HG02885 (cell line): ENCODE measurements around the gene UBA1.

Experiments
- ATAC-seq: cut with Tn5 transposase; IDR thresholded peaks from one replicate; pipeline ENCODE4 v1.9.1; 2021; ENCODE audit warnings: mild to moderate bottlenecking; ENCODE audit not compliant: unreplicated experiment, poor library complexity

UBA1 gene

DNA sequence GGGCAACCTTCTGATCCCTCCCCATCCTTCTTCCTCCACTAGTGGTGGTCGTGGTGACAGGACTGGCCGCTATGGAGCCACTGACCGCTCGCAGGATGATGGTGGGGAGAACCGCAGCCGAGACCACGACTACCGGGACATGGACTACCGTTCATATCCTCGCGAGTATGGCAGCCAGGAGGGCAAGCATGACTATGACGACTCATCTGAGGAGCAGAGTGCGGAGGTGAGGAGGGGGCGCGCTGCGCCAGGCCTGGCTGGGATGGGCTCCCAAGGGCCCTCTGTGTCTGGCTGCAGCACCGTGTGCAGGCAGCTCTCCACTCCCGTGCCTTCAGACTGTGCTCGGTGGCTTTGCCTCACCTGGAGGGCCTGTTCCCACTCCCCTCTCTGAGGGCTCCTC, 24.4 kb upstream of the UBA1 start:
- ATAC-seq = no peak

GRCh38 chrX:47169726-47170515, 23.7 kb upstream of the UBA1 start:
- no peak for ATAC-seq

GRCh38 chrX:47170861-47171692, 22.6 kb upstream of the UBA1 start:
- no peak for ATAC-seq

DNA sequence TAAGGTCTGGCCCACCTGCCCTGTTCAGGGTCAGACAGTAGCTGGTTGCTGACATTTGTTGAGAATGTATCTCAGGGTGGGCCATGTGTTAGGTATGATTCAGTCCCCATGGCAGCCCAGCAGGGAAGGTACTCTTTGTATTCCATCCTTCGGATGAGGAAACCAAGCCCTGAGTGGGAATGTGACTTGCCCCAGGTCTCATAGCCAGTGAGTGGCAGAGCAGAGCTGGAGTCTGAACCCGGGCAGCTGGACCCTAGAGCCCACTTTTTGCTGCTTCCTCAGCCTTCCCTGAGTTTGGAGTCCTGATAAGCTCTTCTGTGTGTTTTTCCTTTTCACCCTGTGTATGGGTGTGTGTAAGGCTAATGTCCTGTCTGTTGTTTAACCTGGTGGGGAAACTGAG, 21.6 kb upstream of the UBA1 start:
- ATAC-seq = no peak

DNA sequence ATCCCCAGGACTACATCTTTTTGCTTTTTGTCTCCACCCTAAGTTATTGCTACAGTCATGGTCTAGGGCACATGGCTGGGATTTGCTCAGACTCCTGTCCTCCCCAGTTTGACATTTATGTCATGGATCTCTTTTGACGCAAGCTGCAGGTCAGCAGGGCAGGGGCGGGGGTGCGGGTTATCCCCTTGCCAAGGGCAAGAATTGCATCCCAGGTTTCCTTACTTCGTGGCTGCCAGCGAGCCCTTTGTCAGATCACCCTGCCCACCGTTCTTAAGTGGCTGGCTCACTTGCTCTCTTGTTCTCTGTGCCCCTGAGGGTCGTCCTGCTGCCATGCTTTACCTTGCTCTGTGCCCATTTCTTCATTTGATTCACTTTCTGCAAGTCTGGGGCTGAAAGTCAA, 21.1 kb upstream of the UBA1 start:
- ATAC-seq = no peak

DNA sequence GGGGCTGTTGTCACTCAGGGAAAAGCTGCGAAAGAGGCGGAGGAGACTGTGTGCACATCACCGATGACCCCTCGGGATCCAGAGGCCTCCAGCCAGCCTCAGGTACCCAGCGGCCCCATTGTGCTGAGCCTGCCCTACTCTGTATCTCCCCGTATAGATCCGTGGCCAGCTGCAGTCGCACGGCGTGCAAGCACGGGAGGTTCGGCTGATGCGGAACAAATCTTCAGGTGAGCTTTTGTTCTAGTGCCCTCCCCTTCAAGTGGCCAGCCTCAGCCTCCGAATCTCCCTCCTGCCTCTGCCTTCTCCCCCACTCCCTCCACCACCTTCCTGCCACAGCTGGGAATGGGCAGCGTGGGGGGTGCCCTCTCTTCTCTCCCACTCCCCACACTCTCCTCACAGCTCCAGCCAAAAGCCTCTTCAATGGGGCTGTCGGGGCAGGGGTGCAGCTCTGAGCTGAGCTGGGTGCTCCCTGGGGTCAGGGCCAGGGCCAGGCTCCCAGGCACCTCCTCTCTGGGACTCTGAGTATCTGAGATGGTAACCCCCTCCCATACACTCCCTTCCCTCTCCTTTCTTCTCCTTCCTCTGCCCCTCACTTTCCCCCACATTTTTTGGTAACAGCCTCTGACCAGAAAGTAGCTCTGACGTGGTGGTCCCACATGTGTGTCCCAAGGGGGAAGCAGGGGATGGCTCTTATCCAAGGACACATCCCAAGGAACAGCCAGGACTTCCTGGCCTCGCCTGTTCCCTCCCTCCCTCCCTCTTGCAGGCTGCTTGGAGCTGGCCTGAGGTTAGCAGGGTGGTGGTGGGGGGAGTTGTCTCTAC, 20.4 kb upstream of the UBA1 start:
- no peak for ATAC-seq

- ATAC-seq = no peak
These were observed 19.3 kb upstream of the UBA1 start for GRCh38 chrX:47174376-47174775.

DNA sequence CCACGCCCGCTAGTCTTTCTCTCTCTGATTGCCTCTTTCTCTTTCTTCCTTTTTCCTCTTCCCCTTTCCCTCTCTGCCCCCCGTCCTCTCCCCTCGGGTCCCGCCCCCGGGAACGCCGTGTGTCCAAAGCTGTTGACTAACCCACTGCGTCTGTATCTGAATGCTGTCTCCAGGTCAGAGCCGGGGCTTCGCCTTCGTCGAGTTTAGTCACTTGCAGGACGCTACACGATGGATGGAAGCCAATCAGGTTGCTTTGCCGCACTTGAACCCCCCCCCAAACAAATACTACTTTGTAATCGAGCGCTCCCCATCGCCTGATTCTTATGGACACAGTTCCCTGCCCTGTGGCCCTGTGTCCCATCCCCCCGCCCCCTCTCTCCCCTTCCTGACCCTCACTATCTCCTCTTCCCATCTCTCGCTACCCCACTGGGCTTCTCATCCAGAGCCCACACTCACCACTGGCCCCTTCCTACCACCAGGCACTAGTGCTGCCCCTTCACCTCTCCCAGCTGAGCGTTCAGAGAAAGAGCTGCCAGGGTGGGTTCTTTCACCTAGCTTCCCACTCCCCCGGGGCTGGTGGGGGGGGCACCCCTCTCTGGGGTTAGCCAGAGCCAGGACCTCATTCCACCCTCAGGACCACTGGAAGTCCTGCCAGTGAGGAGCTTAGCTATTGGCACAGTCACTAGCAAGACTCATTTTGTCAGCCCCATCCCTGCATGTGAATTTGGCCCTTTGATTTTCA, 18.6 kb upstream of the UBA1 start:
- ATAC-seq = no peak

- no peak for ATAC-seq
These were observed 18.0 kb upstream of the UBA1 start for GRCh38 chrX:47175588-47175980.

DNA sequence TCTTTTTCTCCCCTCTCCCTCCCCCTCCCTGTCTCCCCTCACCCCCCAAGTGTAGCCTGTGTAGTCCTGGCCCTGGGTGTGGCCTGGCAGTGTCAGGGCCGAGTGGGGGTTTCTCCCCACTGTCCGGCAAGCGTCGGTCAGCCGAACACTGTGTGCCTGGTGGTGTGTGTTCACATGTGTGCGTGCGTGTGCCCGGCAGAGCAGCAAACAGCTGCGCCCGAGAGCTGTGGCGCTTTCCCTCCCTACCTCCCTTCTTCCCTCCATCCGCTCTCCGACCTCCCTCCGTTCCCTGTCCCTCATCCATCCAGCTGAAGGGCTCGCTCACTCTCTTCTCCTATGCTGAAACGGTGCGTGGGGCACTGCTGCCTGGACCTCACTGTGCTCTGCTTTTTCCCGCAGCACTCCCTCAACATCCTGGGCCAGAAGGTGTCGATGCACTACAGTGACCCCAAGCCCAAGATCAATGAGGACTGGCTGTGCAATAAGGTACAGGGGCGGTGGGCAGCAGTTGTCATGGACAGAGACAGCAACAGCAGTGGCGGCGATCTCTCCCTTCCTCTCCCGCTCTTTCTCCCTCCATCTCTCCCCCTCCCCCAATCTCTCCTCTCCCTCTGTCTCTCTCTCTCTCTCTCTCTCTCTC, 17.4 kb upstream of the UBA1 start:
- no peak for ATAC-seq

DNA sequence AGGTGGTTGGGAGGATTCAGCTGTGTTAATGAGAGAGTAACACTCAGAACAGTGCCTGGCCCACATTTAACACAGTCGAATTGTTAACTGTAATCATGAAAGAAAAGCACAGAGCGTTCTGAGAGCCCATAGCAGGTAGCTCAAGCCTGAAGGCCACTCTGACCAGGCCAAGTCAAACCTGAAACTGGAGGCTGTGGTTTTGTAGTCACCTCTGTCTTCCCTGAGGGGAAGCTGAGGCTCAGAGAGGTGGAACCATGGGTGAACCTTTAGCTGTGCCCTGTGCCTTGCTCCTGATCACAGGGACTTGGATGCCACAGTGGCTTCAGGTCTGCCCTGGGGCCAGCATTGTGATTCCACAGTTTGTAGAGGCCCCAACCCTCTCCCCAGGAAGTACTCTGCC, 16.6 kb upstream of the UBA1 start:
- ATAC-seq = no peak

DNA sequence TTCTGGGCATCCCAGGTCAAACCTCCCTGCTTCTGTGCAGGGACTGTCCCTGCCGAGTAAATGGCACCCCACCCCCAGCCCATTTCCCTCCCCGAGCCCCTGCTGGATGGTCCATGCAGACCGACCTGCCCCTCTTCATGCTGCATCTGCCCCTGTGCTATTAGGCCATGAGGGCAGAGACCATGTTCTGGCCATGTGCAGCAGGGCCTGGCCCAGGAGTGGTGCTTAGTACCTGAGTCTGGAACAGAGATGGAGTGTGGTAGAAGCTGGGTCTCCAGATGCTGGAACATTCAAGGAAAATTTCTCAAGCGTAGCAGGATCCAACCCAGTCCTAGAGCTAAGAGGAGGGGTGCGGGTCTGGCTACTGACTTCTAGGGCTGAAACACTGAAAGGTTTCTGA, 15.3 kb upstream of the UBA1 start:
- ATAC-seq = no peak

DNA sequence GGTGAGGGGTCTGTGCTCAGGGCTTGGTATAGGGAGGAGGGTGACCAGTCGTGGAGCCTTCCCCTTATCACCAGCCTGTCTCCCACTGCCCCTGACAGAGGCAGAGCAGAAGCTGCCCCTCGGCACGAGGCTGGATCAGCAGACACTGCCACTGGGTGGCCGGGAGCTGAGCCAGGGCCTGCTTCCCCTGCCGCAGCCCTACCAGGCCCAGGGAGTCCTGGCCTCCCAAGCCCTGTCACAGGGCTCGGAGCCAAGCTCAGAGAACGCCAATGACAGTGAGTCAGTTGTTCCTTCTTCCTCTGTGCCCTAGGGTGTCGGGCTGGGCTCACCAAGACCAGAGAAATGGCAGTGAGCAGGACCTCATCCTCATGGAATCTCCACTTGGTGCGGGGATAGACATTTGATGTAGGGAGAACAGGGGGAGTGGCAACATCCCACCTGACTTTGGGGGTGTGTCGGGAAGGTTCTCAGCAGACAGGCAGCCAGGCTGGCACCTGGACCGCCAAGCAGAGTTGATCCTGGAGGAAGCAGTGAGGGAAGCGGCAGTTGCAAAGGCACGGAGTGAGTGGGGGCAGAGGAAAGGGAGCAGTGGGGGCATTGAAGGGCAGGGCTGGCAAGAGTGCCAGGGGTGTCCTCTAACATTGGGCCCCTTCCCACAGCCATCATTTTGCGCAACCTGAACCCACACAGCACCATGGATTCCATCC, 14.3 kb upstream of the UBA1 start:
- no peak for ATAC-seq

GRCh38 chrX:47179928-47180255, 13.7 kb upstream of the UBA1 start:
- ATAC-seq = no peak

- no peak for ATAC-seq
These were observed 13.3 kb upstream of the UBA1 start for GRCh38 chrX:47180346-47180745.

- ATAC-seq = no peak
These were observed 12.3 kb upstream of the UBA1 start for GRCh38 chrX:47181301-47181700.

GRCh38 chrX:47182106-47182700, 11.4 kb upstream of the UBA1 start:
- ATAC-seq = no peak

GRCh38 chrX:47184486-47184885, 9.1 kb upstream of the UBA1 start:
- no peak for ATAC-seq

GRCh38 chrX:47185241-47185640, 8.4 kb upstream of the UBA1 start:
- ATAC-seq = no peak
